HG03139 (cell line): Measurements from ENCODE around the gene LPP.

Experiments used
- ATAC-seq: cut with Tn5 transposase; IDR thresholded peaks from one replicate; pipeline ENCODE4 v1.9.1; 2021; ENCODE audit not compliant: unreplicated experiment

Gene LPP

DNA sequence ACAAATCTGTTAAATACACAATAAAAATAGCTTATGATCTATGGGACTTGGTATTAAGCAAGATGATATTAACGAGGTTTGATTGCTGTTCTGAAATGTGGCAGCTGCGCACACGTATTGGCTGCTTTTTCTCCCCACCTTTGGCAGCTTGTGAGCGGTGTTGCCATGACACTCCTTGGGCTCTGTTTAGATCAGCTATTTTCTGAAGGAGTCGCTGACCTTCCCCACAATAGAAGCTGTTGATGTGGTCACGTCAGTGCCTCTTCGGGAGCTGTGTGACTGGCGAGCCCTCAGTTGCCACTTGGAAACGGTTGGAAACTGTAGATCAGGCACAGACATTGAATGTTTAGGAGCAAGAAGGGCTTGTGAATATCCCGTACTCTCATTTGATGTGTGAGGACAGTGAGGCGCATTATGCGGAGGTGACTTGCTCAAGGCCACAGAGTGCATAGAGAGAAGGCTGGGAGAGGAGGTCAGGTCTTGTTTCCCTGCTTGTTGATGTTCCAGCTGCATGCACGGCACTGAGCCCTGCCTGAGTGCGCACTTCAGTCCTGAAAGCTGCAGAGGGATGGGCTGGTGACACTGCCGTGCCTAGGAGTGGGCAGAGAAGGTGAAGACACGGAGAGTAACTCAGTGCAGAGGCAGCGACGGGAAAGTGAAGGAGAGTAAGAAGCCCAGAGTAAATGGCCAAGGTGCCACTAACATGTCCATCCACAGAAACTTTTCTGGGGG is 198.4 kb downstream of the LPP start:
- no peak for ATAC-seq

DNA sequence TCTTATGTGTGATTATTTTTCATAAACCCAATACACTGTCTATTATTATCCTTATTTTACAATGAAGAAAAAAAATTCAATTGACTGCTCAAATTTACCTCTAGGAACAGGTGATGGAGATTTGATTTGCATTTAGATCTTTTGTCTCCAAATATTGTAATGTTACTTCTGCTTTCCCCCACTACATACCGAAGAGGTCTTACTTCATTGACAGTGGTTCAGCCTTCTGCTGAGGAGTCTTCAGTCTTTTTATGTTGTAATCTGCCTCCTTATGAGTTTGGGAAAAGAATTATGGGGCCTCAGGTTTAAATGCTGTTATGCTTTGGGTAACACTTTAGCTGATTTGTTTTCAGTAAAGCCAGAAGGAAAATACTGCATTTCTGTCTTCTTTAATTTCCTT is 199.5 kb downstream of the LPP start:
- no peak for ATAC-seq

DNA sequence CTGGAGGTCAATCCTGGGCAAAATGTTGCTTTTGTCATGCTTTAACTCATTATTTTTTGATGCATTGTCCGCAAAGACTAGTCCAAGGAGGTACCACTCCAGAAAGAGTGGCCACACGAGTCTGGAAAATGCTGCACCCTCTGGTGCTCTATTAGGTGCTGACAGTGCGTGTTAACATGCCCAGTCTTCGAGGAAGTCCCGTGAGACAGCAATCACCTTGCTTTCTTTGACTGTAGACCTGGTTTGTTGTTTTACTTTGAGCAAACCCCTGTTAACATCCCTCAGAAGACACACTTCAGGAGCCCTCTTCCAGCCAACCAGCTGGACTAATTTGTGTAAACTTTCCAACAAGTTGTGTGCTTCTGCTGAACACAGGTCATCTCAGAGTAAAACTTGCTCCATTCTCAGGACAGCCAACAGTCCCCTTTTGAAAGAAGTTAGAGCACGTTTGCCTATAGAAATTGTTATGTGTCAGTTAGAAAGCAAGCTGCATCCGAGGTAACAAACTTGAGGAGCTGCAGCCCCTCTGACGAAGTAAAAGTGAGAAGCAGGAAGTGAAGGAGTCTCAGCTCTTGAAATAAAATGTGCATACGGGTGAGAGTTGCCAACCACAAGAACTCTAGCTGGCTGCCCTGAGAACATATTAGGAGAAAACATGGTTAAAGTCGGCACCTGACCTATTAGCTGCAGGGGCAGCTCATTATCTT is 205.0 kb downstream of the LPP start:
- ATAC-seq, result no peak

DNA sequence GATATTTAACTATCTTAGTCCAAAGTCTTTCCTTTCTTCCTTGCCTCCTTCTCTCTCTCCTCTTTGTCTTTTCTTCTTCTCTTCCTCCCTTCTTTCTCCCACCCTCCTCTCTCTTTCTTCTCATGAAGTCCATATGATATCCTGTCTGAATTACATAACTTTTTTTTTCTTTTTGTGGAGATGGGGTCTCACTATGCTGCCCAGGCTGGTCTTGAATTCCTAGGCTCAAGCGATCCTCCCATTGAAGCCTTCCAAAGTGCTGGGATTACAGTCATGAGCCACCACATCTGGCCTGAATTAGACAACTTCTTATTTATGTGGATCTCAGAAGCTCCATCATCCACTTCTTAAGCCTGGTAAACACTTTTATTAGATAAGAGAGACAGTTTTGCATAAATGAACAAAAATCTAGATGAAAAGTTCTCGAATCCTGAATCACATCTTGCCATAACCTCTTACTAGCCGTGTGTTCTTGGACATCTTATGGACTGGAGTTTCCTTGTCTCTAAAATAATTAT is 206.5 kb downstream of the LPP start:
- no peak for ATAC-seq

DNA sequence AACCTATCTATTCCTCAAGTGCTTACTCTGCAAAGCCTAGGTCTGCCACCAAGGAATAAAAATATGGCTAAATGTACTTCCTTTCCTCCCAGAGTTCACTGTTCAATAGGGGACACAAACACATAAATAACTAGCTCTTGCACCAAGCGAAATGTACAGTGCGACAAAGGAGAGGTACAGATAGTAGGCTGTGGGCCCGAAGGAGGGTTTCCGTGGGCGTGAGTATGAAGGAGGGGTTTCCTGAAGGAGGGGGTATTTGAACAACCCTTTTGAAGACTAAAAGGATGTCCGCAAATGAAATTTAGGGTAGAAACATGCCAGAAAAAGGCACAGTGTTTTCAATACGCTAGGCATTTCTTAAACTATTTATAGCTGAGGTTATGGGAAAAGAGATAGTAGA is 207.9 kb downstream of the LPP start:
- ATAC-seq, result no peak

DNA sequence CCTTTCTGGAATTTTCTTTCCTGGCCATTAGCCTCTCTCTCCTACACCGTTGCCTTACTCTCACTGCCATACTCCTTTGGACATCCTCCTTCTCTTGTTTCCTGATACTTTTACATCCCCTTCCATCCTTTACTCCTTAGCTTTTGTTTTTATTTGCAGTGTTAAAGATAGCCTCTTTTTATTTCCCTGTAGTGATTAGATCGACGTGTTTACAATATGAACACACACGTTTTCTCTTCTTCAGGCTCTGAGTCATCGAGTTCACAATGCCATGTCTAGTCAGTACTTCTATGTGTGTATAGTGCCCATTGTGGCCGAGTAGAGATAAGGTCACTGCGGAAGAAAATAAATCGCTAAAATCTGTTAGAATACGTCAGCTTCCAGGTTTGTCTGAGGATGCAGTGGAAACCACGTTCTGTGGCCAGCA is 208.5 kb downstream of the LPP start:
- ATAC-seq, result no peak

DNA sequence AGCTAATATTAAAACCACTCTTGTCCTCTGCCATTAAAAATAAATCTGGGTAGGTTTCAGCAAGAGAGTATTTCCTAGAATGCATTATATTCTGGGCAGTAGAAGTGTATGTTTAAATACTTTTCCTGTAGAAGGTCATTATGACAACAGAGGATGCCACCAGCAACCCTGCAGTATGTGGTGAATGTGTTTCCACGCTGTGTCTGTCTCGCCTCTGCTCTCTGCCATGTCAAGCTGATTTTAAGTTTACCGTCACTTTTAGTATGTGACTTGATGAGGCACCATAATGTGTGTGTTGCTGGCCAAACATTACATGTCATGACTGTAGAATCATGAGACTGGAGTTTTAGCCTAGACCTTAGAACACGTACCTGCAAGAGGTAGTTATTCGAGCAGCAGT is 211.2 kb downstream of the LPP start:
- no peak for ATAC-seq

DNA sequence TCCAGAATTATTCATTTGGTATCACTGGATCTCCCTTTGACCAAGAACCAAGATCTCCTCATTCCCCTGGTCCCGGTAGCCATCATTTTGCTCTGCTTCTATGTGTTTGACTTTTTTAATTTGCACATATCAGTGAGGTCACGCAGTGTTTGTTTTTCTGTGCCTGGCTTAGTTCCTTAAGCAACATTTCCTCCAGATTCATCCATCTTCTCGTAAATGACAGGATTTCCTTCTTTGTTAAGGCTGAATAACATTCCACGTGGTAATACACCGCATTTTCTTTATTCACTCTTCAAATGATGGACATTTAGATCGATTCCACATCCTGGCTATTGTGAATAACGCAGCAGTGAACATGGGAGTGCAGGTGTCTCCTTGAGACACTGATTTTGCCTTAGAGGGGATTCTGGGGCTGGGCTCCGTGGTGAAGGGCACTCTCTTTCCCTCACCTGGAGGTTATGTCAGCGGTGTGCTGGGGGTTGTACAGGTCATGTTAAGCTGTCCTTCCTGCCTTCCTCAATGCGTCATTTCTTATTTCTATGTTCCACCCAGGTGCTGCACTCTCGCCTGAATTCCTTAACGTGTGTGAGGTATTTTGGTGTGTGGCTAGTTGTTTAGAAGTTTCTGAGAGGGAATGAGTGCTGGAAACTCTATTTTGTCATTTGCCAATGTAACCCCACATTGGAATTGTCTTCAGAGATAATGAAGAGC is 212.2 kb downstream of the LPP start:
- ATAC-seq, result no peak

DNA sequence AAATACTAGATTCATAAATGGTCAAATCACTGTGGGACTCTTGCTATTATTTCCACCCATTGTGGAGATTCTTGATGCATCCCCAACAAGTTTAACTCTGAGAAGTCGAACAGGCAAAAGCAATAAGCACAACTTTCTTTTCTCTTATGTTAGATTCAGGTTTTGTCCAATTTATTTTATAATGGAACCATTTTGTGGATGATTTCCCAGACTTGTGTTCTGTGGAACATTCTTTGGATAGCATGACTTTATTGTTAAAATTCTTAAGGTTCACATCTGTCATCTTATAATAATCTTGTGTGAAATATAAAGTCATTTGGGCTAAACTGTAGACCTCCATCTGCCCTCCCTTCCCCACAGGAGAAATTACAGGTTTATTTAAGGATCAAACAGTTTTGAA is 213.7 kb downstream of the LPP start:
- ATAC-seq, result no peak

DNA sequence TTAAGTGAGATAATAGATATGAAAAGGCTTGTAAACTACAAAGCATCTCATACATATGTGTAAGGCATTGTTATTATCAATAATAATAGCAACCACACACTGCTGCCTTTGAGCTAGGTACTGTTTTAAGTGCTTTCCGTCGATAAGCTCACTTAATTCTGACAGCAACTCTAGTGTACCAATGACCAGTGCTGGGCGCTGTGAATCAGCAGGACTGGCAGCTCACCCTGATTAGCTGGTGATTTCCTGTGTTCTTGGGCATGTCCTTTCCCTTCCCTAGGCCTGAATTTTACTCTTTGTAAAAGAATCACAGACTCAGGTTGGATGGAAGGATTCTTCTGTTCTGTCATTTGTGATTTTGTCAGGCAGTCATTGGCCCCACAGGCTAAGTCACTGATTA is 215.6 kb downstream of the LPP start:
- no peak for ATAC-seq

DNA sequence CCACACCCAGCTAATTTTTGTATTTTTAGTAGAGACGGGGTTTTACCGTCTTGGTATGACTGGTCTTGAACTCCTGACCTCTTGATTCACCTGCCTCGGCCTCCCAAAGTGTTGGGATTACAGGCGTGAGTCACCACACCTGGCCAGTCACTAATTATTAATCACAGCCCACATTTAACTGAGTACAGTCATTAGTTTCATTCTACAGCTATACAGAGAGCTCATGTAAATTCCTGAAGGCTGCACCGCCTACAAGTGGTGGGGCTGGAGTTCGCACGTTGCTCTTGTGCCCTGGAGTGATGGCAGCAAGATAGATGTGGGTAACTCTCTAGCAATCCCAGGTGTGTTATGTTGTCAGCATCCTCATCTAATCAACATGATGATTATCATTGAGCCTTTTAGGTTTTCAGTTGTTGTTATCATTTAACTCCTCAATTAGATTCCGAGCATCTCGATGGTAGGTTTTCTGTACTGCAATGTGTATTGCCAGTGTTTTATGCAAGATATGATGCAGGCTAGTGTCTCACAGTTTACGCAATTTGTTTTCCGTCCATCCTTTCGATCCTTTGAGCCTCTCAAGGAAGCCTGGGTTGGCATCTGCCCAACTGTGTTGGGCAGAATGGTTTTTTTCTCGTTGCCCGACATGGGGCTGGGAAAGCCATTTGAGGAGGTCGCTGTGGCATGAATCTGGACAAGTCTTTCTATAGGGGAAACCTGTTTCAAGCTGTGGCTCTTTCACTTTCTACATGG is 216.3 kb downstream of the LPP start:
- ATAC-seq, result no peak

DNA sequence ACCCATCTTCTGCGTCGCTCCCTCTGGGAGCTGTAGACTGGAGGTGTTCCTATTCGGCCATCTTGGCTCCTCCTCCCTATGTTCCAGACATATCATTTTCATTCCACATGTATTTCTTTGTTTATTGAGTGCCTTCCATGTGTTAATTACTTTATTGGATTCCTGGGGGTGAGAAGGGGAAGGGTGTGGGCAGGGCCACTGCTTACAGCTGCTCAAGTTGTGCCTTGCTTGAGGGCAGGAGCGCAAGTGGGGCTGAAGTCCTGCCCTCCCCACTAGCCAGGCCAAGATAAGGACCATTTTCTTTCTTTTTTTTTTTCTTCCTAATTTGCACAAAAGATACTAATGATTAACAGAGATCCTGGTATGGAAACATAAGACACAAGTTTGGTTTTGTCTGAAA is 224.8 kb downstream of the LPP start:
- ATAC-seq, result no peak

DNA sequence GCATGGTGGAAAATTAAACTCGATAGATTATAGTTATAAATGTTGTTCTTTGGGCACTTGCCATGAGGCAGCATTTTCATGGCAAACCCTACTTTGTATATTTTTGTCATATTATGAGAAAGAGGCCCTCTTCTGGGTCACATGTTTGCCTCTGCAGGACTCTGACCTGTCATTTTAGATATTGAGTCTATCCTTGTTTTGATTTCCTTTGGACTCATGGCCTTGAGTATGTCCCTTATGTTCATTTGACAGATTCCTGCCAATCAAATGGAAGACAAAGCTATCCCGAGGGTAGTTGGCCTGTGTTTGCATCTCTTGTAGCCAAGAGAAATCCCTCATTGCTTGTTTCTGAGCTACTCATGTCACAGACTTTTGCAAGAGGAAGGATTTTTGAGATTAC is 226.3 kb downstream of the LPP start:
- no peak for ATAC-seq

DNA sequence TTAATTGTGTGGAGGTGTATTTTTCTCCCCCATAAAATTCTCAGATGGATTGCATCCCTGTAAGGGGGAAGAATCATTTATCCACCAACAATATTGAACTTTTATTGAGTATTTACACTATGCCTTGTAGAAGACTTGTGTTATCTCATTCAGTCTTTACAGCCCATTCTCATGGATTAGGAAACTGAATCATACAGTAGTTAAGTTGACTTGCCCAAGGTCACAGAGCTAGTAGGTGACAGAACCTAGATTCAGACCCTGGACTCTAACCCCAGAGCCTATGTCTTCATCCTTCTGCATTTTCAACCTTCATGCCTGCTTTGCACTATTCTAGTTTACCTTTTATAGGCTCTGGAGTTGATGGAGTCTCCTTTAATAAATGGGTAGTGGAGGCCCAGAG is 226.8 kb downstream of the LPP start:
- no peak for ATAC-seq

DNA sequence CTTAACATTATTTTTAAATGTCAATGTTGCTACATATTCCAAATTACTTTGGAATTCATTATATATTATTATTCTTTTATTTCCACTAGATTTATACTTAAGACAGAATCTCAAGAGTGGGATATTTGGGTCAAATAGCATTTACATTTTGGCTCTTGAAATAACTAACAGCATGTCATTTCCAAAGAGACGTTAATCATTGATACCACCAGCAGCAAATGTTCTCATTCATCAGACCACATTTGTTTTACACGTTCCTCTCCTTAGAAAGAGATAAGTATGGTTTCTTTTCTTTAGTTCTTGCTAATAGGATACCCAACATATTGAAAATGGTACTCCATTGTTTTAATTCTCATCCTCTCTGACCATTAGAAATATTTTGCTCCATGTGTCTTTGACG is 229.8 kb downstream of the LPP start:
- no peak for ATAC-seq

DNA sequence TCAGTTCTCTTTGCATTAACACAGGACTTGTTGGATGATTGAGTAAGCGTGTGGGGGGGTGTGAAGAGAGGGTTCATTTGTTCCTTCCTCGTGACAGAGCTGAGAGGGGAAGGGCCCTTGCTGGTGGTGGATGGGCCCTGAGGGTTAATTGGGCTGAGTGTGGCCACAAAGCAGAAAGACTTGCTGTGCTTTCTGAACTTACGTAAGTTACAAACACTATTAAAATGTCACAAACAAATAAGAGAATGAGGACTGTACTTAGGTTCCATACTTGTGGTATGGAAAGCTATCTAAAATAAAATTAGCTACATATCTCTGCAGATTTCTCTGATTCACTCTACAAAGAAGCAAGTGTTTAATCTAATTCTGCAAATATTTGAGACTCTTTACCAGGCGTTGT is 231.3 kb downstream of the LPP start:
- no peak for ATAC-seq

DNA sequence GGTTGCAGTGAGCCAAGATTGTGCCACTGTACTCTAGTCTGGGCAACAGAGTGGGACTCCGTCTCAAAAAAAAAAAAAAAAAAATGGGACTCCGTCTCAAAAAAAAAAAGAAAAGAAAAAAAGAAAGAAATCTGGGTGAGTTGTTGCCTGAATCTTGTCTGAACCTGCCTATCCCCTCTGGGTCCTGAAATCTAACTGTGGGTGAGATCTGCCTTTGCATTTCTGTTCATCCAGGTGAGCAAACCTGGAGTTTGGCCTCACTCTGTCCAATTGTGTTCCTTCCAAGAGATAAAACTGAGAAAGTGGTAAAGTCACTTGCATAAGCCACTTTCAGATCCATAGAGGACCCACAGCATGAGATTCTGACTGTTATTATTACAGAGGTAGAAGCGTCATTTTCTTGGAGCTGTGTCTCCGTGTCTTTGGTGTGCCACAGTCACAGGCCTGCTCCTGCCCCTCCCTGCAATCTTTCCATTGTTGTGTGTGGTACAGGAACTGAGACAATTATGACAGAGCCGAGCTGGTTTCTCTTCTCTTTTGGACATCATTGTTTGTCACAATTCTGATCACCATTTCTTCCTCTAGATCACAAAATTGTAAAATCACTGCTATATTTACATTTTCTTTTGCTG is 235.9 kb downstream of the LPP start:
- peak; percentile 96 for ATAC-seq

DNA sequence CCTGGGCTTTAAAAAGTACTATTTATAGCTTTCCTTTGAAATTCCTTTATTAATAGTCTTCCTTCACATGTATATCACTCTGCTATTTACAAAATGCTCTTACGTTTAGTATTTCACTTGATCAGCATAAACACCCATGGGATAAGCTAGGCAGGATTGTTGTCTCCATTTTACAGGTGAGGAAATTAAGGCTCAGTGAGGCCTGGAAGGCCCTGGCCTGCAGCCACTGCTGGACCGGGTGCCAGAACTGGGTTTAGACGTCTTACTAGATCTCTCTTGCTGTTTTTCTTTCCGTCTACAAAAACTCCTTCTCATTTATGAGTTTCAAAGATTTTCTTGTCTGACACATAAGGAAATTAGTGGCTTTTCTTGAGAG is 236.4 kb downstream of the LPP start:
- ATAC-seq, result peak; percentile 8

DNA sequence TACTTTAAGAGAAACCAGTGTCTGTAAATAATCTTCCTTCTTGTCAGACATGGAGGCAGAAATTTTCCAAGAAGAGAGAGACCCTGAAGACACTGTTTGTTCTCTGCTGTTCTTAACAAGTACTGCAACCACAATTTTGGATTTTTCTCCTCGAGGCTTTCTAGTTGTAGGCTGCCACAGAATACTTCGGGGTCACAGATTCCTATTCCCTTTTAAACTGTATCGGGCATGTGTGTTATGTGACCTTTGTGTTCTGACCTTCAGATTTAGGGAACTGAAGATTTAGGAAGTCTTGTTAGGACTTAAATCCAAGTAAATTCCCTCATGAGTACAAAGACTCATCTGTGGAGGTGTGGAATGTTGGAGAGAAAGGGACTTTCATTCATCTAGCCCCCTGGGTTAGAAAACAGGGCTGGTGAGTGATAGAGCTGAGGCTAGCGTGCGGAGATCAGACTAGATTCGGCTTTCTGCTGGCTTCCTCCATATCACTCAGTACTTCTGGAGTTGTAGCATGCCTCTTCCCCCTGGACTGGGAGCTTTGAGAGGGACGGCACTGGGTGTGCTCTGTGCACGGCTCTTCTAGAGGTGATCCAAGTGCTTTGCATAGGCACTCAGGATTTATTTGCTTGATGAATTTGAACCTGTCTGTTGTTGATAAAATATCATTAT is 237.0 kb downstream of the LPP start:
- no peak for ATAC-seq

DNA sequence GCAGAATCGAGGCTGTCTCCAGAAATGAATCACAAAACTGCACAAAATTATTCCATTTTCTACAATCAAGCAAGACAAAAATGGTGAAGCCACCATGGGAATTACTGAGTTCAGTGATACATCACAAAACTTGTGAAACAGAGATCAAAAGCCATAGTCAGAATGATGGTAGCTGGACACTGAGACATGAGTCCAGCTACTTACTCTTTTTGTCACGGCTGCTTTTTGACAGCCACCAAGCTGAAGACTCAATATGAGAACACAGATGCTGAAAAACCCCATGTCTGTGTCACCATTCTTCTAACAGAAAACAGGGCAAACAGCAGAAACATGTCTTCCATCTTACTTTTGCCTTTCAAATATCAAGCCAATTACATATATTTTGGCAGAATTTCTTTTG is 237.6 kb downstream of the LPP start:
- ATAC-seq, result no peak
